ENCODE measurements around the gene SLC39A3.
"Not testable (repeated sequence)": the region's sequence is repeated elsewhere in the genome, so short reads cannot be mapped to it uniquely, and the experiment has no call there.

SLC39A3 gene

DNA sequence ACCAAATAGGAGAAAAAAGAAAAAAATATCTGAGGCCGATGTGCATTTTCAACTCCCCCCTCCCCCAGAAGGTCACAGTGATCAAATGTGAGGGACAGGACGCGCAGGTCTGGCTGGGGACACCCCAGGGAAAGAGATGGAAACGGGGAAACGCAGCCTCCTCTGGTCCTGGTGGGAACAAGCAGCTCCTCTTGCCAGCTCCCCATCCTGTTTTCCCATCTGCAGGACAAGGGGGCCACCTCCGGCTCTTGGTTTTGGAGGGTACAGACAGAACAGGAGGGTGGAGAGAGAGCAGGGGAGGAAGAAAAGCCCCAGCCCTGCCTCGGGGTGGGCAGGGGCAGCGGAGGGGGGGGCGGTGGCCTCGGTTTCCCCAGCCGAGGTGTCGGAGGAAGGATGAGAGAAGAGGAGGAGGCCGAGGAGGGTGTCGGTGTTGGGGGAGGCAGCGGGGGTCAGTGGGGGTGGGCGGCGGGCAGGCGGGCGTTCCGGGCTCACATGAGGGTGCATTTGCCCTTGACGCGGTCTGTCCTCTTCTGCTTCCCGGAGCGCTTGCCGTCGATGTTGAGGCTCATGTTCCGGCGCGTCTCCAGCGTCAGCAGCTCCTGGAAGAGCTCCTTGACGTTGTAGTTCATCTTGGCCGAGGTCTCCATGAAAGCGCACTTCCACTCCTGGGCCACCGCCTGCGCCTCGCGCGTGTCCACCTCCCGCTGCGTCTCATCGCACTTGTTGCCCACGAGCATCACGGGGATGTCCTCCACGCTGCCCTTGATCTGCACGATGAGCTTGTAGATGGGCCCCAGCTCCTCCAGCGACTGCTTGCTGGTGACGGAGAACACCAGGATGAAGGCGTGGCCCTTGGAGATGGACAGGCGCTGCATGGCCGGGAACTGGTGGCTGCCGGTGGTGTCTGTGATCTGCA is 22.8 kb downstream of the SLC39A3 start:
- H3K36me3 Mint-ChIP-seq (ENCODE audit: low read depth): no peaks in the 10 kb centered on the region

DNA sequence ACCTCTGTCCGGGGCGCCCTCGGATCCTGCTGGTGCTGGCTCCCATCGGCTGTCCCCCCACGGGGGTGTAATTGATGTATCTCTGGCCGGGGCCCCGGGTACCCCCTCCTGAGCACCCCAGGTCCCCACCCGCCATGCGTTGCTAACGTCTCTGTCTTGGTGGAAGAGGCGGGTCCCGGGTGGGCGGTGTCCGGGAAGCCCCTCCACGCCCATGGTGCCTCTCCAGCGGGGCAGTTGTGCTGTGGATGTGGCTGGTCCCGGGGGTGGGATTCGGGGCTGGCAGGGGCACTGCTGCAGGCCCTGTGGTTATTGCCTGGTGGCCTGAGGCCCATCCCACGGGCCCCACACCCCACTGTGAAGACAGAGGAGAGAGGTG is 23.6 kb downstream of the SLC39A3 start:
- H3K36me3 Mint-ChIP-seq (ENCODE audit: low read depth): no peaks in the 10 kb centered on the region
- peaks cover 12% of the 10 kb centered on the region for H3K4me1 Mint-ChIP-seq (ENCODE audit: low read depth)
- peak overlapping the region; percentile 24 for H3K27ac Mint-ChIP-seq
- H3K27me3 Mint-ChIP-seq: peaks cover 56% of the 10 kb centered on the region
- no peak overlapping the region for H3K4me3 Mint-ChIP-seq
- intact Hi-C loops (cut with micrococcal nuclease): no loop called here
- H3K9me3 Mint-ChIP-seq: peaks cover 16% of the 10 kb centered on the region

More for the DNA sequence above, 22.8 kb downstream of the SLC39A3 start:
- Mint-ChIP-seq H3K27ac (peak overlapping the region; percentile 24), H3K4me1 (ENCODE audit: low read depth) (peaks cover 8% of the 10 kb centered on the region), H3K27me3 (peaks cover 56% of the 10 kb centered on the region), H3K4me3 (no peak overlapping the region), H3K9me3 (peaks cover 16% of the 10 kb centered on the region)
- intact Hi-C loops (cut with micrococcal nuclease): no loop called here

DNA sequence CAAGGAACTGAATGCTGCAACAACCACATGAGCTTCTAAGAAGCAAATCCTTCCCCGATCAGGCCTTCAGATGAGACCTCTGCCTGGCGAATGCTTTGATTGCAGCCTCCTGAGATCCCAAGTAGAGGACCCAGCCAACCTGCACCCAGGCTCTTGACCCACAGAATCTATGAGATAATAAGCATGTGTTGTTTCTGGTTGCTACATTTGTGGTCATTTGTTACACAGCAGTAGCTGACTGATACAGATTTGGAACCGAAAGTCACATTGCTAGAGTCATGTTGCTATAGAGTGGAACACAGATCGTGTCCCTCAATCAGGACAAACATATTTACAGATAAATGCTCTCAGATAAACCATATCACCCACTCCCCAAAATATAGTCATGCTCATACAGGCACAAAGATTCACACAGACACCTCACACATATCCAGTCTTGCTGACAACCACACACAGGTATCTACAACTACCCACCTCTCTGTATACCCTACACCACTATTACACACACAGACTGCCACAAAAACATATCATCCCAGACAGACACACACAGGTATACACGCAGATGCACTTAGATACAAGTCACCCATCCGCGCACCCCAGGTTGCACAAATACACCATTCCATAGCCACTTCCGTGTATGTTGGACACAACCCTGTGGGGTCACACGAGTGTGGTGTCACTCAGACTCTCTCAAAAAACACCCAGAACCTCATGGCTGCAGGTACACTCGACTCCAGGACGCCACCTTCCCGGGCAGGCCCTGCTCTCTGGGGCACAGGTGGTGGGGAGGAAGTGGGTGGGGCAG is 24.1 kb downstream of the SLC39A3 start:
- Mint-ChIP-seq H3K9me3 (peaks cover 16% of the 10 kb centered on the region), H3K4me3 (no peak overlapping the region), H3K27me3 (peaks cover 60% of the 10 kb centered on the region), H3K4me1 (ENCODE audit: low read depth) (peaks cover 18% of the 10 kb centered on the region), H3K27ac (no peak overlapping the region), H3K36me3 (ENCODE audit: low read depth) (no peaks in the 10 kb centered on the region)
- intact Hi-C loops (cut with micrococcal nuclease): no loop called here

- Mint-ChIP-seq H3K9me3 (peaks cover 16% of the 10 kb centered on the region), H3K27me3 (peaks cover 50% of the 10 kb centered on the region), H3K27ac (no peak overlapping the region), H3K36me3 (ENCODE audit: low read depth) (no peaks in the 10 kb centered on the region), H3K4me3 (no peak overlapping the region), H3K4me1 (ENCODE audit: low read depth) (peaks cover 13% of the 10 kb centered on the region)
- intact Hi-C loops (cut with micrococcal nuclease): no loop called here
These were observed 25.1 kb downstream of the SLC39A3 start for GRCh38 chr19:2714531-2715269.

DNA sequence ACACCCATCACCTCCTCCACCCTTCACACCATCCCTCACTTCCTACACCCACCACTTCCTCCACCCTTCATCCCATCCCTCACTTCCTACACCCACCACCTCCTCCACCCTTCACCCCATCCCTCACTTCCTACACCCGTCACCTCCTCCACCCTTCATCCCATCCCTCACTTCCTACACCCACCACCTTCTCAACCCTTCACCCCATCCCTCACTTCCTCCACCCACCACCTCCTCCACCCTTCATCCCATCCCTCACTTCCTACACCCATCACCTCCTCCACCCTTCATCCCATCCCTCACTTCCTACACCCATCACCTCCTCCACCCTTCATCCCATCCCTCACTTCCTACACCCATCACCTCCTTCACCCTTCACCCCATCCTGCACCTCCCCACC is 25.7 kb downstream of the SLC39A3 start:
- H3K27ac Mint-ChIP-seq; H3K4me3 Mint-ChIP-seq; intact Hi-C loops (cut with micrococcal nuclease); H3K36me3 Mint-ChIP-seq (ENCODE audit: low read depth): not testable (repeated sequence)
- Mint-ChIP-seq H3K4me1 (ENCODE audit: low read depth) (peaks cover 11% of the 10 kb centered on the region), H3K27me3 (peaks cover 44% of the 10 kb centered on the region), H3K9me3 (peaks cover 16% of the 10 kb centered on the region)

DNA sequence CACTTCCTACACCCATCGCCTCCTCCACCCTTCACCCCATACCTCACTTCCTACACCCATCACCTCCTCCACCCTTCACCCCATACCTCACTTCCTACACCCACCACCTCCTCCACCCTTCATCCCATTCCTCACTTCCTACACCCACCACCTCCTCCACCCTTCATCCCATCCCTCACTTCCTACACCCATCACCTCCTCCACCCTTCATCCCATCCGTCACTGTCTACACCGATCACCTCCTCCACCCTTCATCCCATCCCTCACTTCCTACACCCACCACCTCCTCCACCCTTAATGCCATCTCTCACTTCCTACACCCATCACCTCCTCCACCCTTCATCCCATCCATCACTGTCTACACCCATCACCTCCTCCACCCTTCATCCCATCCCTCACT is 26.6 kb downstream of the SLC39A3 start:
- peaks cover 16% of the 10 kb centered on the region for H3K9me3 Mint-ChIP-seq
- H3K4me3 Mint-ChIP-seq; H3K27ac Mint-ChIP-seq; intact Hi-C loops (cut with micrococcal nuclease); H3K36me3 Mint-ChIP-seq (ENCODE audit: low read depth): not testable (repeated sequence)
- peaks cover 36% of the 10 kb centered on the region for H3K27me3 Mint-ChIP-seq
- H3K4me1 Mint-ChIP-seq (ENCODE audit: low read depth): peaks cover 11% of the 10 kb centered on the region

GRCh38 chr19:2711875-2712205 is 28.0 kb downstream of the SLC39A3 start:
- no peak overlapping the region for H3K4me3 Mint-ChIP-seq
- no peak overlapping the region for H3K27ac Mint-ChIP-seq
- intact Hi-C loops (cut with micrococcal nuclease): no loop called here
- H3K36me3 Mint-ChIP-seq (ENCODE audit: low read depth): no peaks in the 10 kb centered on the region
- H3K9me3 Mint-ChIP-seq: peaks cover 16% of the 10 kb centered on the region
- H3K4me1 Mint-ChIP-seq (ENCODE audit: low read depth): peaks cover 11% of the 10 kb centered on the region
- peaks cover 27% of the 10 kb centered on the region for H3K27me3 Mint-ChIP-seq

DNA sequence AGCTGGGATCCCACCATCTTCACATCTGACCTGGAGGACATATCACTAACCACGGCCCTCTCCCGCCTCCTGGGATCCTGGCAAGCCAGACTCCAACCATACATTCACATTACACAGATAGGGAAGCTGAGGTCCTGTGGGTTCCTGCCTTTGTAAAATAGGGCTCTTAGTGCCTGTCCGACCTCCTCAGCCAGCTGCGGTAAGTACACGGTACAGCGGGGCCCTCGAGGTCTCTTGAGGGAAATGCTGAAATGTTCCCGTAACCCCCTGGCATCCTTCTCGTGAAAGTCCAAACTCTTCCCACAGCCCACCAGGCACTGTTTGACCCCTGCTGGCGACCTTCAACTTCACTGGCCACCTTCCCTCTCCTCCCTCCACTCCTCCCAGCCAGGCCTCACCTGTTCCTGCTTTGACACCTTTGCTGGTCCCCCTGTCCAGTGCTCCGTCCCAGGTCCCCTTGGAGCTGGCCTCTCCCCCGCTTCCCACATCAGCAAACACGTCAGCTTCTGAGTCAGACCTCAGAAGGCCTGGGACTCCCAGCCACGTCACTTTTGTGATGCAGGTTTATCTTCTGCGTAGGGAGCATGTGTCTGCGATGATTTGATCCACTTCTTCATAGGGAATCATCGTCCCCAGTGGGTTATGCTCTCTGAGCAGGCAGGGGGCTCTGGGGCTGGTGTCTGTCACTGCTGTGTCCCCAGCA is 28.5 kb downstream of the SLC39A3 start:
- peaks cover 27% of the 10 kb centered on the region for H3K27me3 Mint-ChIP-seq
- intact Hi-C loops (cut with micrococcal nuclease): no loop called here
- peaks cover 11% of the 10 kb centered on the region for H3K4me1 Mint-ChIP-seq (ENCODE audit: low read depth)
- peaks cover 16% of the 10 kb centered on the region for H3K9me3 Mint-ChIP-seq
- H3K4me3 Mint-ChIP-seq: no peak overlapping the region
- H3K36me3 Mint-ChIP-seq (ENCODE audit: low read depth): no peaks in the 10 kb centered on the region
- peak overlapping the region; percentile 20 for H3K27ac Mint-ChIP-seq

GRCh38 chr19:2706251-2706650 is 33.6 kb downstream of the SLC39A3 start:
- peaks cover 12% of the 10 kb centered on the region for H3K27me3 Mint-ChIP-seq
- no peaks in the 10 kb centered on the region for H3K36me3 Mint-ChIP-seq (ENCODE audit: low read depth)
- no peaks in the 10 kb centered on the region for H3K9me3 Mint-ChIP-seq
- no peak overlapping the region for H3K4me3 Mint-ChIP-seq
- H3K4me1 Mint-ChIP-seq (ENCODE audit: low read depth): peaks cover 15% of the 10 kb centered on the region
- no peak overlapping the region for H3K27ac Mint-ChIP-seq
- intact Hi-C loops (cut with micrococcal nuclease): no loop called here

GRCh38 chr19:2703691-2704216 is 36.1 kb downstream of the SLC39A3 start:
- Mint-ChIP-seq H3K4me3 (no peak overlapping the region), H3K27me3 (peaks cover 9% of the 10 kb centered on the region), H3K36me3 (ENCODE audit: low read depth) (no peaks in the 10 kb centered on the region), H3K4me1 (ENCODE audit: low read depth) (peaks cover 21% of the 10 kb centered on the region), H3K9me3 (no peaks in the 10 kb centered on the region), H3K27ac (no peak overlapping the region)
- intact Hi-C loops (cut with micrococcal nuclease): no loop called here

- H3K27me3 Mint-ChIP-seq: peaks cover 9% of the 10 kb centered on the region
- no peak overlapping the region for H3K27ac Mint-ChIP-seq
- intact Hi-C loops (cut with micrococcal nuclease): no loop called here
- peaks cover 25% of the 10 kb centered on the region for H3K4me1 Mint-ChIP-seq (ENCODE audit: low read depth)
- no peaks in the 10 kb centered on the region for H3K9me3 Mint-ChIP-seq
- H3K4me3 Mint-ChIP-seq: peak overlapping the region; percentile 64
- no peaks in the 10 kb centered on the region for H3K36me3 Mint-ChIP-seq (ENCODE audit: low read depth)
These were observed 36.8 kb downstream of the SLC39A3 start for GRCh38 chr19:2703077-2703437.

DNA sequence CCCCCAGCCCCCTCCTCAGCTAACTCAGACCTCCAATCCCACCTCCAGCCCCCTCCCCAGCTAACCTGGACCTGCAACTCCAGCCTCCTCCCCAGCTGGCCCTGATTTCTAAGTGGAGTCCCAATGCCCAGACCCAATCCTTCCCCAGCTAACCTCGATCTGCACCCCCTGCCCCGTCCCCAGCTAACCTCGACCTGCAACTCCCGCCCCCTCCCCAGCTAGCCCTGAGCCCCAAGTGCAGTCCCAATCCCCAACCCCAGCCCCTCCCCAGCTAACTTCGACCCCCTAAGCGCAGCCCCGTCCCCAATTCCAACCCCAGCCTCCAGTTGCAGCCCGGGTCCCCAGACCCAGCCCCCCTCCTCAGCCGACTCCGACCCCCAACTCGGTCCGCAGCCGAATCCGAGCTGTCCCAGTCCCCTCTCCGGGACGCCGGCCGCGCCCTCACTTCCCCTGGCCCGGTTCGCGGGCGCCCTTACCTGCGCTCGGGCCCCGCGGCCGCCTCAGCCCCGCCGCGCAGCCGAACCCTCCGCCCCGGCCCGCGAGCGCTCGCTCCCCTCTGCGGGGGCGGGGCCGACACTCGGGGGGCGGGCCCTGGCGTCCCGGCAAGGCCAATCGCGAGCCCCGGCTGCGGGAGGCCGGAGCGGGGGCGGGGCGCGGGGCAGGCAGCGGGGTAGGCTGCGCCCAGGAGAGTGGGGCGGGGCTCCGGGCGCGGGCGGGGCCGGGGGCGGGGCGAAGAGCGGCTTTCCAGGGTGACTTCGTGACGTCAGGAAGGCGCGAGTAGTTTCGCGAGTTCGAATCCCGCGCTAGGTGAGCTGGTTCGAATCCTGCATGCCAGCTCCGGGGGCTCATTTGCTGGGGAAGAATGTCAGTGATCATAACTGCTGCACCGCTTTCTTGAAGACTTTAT is 37.4 kb downstream of the SLC39A3 start, which contains the start of gene GNG7:
GNG7 (minus strand) TSS at position 525 of the 907 bp plus-strand sequence. CDS start 182,006 bp downstream, outside the sequence.
- Mint-ChIP-seq H3K36me3 (ENCODE audit: low read depth) (no peaks in the 10 kb centered on the region), H3K9me3 (no peaks in the 10 kb centered on the region), H3K4me1 (ENCODE audit: low read depth) (peaks cover 25% of the 10 kb centered on the region), H3K27me3 (peaks cover 9% of the 10 kb centered on the region), H3K27ac (peak within 1 kb of the TSS; percentile 80), H3K4me3 (peak within 1 kb of the TSS; percentile 78)
- intact Hi-C loops (cut with micrococcal nuclease): no loop called here
